Lower lobe of right lung (tissue), 2 donors: ENCODE measurements around the gene PIEZO2. TPM values are rescaled to one million over a fixed set of nuclear protein-coding genes. Genes with fewer than 3 reads are reported as not detected.

Experiments
- ATAC-seq, 2 donors: fragments of 200-7000 bp; cut with Tn5 transposase; one replicate each; pipeline ENCODE4 v1.9.1; 2020 to 2022; ENCODE audit warnings: mild to moderate bottlenecking in 2 of 2, moderate library complexity in 2 of 2
- DNase-seq: peaks from one replicate; pipeline ENCODE4 v3.0.0-alpha.2; 2020
- H3K27ac ChIP-seq: fragments of 200-600 bp; one replicate; pipeline ENCODE4 v1.8.0; 2022
- H3K27me3 ChIP-seq: fragments of 200-600 bp; one replicate; pipeline ENCODE4 v1.8.0; 2022; ENCODE audit warnings: low read depth
- H3K36me3 ChIP-seq: fragments of 200-600 bp; one replicate; pipeline ENCODE4 v1.8.0; 2022; ENCODE audit warnings: mild to moderate bottlenecking
- H3K4me1 ChIP-seq: fragments of 200-600 bp; one replicate; pipeline ENCODE4 v1.8.0; 2022
- H3K4me3 ChIP-seq: fragments of 200-600 bp; one replicate; pipeline ENCODE4 v1.8.0; 2022; ENCODE audit warnings: mild to moderate bottlenecking
- H3K9me3 ChIP-seq: fragments of 200-600 bp; one replicate; pipeline ENCODE4 v1.8.0; 2022
- intact Hi-C: fragments of 100-400 bp; cut with DNase I; formaldehyde crosslinking; loops from one replicate; pipeline ENCODE4 v1.11.0; 2022
- total RNA-seq: library from RNA; stranded (reverse); fragmentation: NEBNext Ultra II Directional; extraction: Animal tissue kit (Norgen Biotek cat#: 25700); gene quantifications from one replicate; pipeline ENCODE4 v1.2.1, GENCODE V29; 2021
- TF ChIP-seq, protein P1 (sequence below): fragments of 200-600 bp; IDR thresholded peaks from one replicate; pipeline ENCODE4 v1.8.0; 2022; ENCODE audit warnings: antibody characterized with exemption, mild to moderate bottlenecking
- donor health status: DM: no; HTN: yes; CAD: no; lungs with severe emphysema.

Gene PIEZO2
- total RNA-seq, 1 donor from 2014 or later: 11.1 TPM

DNA sequence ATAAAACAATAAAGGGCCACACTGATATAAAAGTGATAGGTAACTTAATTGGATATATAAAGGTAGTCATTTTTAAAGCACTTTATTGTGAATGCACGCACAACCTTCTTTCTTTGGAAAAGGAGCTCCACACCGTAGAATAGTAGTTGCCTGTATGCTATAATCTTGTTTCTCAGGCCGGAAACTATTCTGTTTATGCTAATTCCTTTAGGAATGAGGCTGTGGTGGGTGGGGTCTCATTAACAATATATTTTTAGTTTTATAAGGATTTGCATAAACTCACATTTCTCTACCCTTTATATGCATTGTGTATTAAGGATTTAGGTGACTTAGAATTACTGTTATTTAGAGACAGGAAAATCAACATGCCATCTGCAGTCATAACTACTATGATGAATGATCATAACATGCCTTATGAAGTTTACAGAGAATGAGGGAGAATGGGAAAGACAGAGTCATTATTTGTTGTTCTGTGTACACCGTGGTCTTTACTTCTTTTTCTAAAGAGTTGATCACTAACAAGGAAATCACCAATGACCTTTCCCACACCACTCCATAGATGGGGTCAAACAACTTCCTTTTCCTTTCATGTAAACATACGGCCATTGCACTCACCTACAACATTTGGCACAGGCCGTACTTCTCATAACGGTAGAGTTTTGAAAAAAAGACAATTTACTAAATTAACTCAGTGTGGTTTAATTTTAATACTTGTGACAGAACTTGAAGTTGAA, 84.5 kb downstream of the PIEZO2 start:
- TF ChIP-seq, protein P1, sequence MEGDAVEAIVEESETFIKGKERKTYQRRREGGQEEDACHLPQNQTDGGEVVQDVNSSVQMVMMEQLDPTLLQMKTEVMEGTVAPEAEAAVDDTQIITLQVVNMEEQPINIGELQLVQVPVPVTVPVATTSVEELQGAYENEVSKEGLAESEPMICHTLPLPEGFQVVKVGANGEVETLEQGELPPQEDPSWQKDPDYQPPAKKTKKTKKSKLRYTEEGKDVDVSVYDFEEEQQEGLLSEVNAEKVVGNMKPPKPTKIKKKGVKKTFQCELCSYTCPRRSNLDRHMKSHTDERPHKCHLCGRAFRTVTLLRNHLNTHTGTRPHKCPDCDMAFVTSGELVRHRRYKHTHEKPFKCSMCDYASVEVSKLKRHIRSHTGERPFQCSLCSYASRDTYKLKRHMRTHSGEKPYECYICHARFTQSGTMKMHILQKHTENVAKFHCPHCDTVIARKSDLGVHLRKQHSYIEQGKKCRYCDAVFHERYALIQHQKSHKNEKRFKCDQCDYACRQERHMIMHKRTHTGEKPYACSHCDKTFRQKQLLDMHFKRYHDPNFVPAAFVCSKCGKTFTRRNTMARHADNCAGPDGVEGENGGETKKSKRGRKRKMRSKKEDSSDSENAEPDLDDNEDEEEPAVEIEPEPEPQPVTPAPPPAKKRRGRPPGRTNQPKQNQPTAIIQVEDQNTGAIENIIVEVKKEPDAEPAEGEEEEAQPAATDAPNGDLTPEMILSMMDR: no peak
- ATAC-seq: no peak
- Histone ChIP-seq H3K9me3 (no peaks in the 10 kb centered on the region), H3K4me3 (no peak overlapping the region), H3K27me3 (peaks cover 2% of the 10 kb centered on the region), H3K36me3 (no peaks in the 10 kb centered on the region), H3K27ac (no peak overlapping the region), H3K4me1 (no peaks in the 10 kb centered on the region)
- intact Hi-C loops: no loop called here
- DNase-seq: no peak

DNA sequence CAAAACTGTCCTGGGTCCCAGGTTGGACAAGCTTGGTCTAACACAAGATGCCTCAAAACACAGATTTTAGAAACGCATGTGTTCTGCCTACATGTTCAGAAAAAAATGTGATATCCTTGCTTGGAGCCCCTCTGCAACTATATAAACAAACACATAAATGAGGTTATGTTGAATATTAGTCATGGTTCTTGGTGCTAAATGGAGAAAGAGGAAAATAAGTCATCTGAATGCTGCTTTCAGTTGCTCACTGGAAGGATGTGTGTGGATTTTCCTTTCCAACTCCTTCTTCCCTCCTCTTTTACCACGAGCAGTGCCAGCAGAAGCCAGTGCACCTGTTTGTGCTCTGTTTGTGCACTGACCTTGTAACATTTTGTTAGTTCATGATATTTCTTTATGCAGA, 85.3 kb downstream of the PIEZO2 start:
- Histone ChIP-seq H3K4me1 (no peaks in the 10 kb centered on the region), H3K27me3 (peaks cover 2% of the 10 kb centered on the region), H3K9me3 (no peaks in the 10 kb centered on the region), H3K4me3 (no peak overlapping the region), H3K36me3 (no peaks in the 10 kb centered on the region), H3K27ac (no peak overlapping the region)
- intact Hi-C loops: no loop called here
- ATAC-seq: no peak
- TF ChIP-seq, protein P1: no peak
- no peak for DNase-seq

DNA sequence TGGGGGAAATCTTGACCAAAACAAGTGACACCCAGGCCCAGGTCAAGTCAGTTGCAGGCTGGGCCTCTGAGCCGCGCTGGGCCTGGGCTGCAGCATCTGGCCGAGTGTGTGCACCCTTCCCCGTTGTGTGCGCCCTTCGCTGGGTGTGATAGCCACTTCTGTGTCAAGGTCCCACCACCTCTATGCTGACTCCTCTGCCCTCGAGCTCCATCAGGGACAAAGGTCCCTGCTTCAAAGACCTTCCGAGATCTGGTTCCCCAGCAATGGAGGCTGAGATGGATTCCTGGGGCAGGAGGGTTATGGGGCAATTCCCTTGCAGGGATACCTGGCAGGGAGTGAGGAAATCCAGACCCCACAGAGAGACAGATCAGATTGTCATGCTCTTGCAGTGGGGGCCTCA, 93.6 kb downstream of the PIEZO2 start:
- no peak overlapping the region for H3K4me3 ChIP-seq
- DNase-seq (no peak), ATAC-seq (no peak)
- H3K27ac ChIP-seq: no peak overlapping the region
- H3K27me3 ChIP-seq: no peaks in the 10 kb centered on the region
- H3K9me3 ChIP-seq: no peaks in the 10 kb centered on the region
- intact Hi-C loops: no loop called here
- TF ChIP-seq, protein P1: no peak
- no peaks in the 10 kb centered on the region for H3K4me1 ChIP-seq
- H3K36me3 ChIP-seq: no peaks in the 10 kb centered on the region

DNA sequence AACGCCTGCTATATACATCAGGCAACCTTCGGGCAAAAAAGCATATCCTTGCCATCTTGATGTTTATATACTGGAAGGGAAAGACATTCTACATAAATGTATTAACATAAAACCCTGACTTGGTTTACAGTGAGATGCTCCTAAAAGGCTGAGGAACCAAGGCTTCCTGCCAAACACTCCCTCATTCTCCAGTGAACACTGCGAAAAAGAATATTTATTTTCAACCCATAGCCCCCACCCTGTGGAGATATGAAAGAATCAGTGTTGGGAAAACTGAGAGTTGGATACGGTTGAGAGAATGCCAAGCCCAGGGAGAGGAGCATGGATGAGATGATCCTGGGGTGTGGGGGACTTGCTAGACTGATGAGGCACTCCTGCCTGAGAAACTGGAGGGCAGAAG, 94.9 kb downstream of the PIEZO2 start:
- TF ChIP-seq, protein P1: no peak
- H3K27me3 ChIP-seq: no peaks in the 10 kb centered on the region
- H3K9me3 ChIP-seq: no peaks in the 10 kb centered on the region
- no peak overlapping the region for H3K4me3 ChIP-seq
- no peak overlapping the region for H3K27ac ChIP-seq
- DNase-seq (no peak), ATAC-seq (no peak)
- intact Hi-C loops: no loop called here
- no peaks in the 10 kb centered on the region for H3K36me3 ChIP-seq
- H3K4me1 ChIP-seq: no peaks in the 10 kb centered on the region

DNA sequence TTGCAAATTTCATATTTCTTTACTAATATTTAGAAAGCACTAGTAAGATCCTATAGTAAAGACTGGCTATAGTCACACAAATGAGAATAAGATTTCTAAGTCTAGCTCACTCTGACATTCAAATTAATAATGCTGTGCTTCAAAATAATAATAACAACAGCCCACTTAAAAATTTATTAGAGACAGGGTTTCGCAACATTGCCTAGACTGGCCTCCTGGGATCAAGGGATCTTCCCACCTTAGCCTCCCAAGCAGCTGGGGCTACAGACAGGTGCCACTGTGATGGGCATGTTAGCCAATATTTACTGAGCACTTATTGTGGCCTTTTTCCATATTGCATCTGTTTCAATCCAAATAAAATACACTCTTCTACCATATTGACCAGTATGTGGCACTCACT, 96.1 kb downstream of the PIEZO2 start:
- Histone ChIP-seq H3K27ac (no peak overlapping the region), H3K4me3 (no peak overlapping the region), H3K4me1 (no peaks in the 10 kb centered on the region), H3K27me3 (no peaks in the 10 kb centered on the region), H3K36me3 (no peaks in the 10 kb centered on the region), H3K9me3 (no peaks in the 10 kb centered on the region)
- intact Hi-C loops: no loop called here
- TF ChIP-seq, protein P1: no peak
- ATAC-seq (no peak), DNase-seq (no peak)
